Lung (tissue), 12 donors: ENCODE data around the gene CCDC6. TPM values are rescaled to one million over a fixed set of nuclear protein-coding genes. Genes with fewer than 3 reads are reported as not detected.

Experiments used
- ATAC-seq: fragments of 200-7000 bp; cut with Tn5 transposase; one replicate; pipeline ENCODE4 v1.9.1; 2020; ENCODE audit warnings: moderate number of reproducible peaks; ENCODE audit not compliant: insufficient read depth, low FRiP score
- DNase-seq, 3 donors: peaks; one replicate each; pipeline ENCODE4 v3.0.0-alpha.2; 2013 to 2017
- H3K27ac ChIP-seq, 2 donors: one replicate each; pipeline ENCODE4 v1.5.1; 2013; ENCODE audit warnings: mild to moderate bottlenecking in 2 of 2, moderate library complexity in 2 of 2, control low read depth in 1 of 2, inconsistent platforms in 1 of 2, low read depth in 1 of 2, low read length in 1 of 2
- H3K27me3 ChIP-seq, 3 donors: one replicate each; pipeline ENCODE4 v1.5.1; 2013; ENCODE audit warnings: low read length in 2 of 3; ENCODE audit not compliant: control insufficient read depth in 3 of 3, insufficient read depth in 3 of 3
- H3K36me3 ChIP-seq, 4 donors: one replicate each; pipeline ENCODE4 v1.5.1; 2013; ENCODE audit warnings: low read length in 4 of 4, mild to moderate bottlenecking in 1 of 4, moderate library complexity in 1 of 4; ENCODE audit not compliant: control insufficient read depth in 4 of 4, insufficient read depth in 4 of 4
- H3K4me1 ChIP-seq, 5 donors: one replicate each; pipeline ENCODE4 v1.5.1; 2013; ENCODE audit warnings: low read length in 5 of 5, mild to moderate bottlenecking in 2 of 5, moderate library complexity in 1 of 5; ENCODE audit not compliant: control insufficient read depth in 5 of 5, insufficient read depth in 5 of 5
- H3K4me3 ChIP-seq: one replicate; pipeline ENCODE4 v1.5.1; 2013; ENCODE audit warnings: mild to moderate bottlenecking, control low read depth, moderate library complexity
- H3K9ac ChIP-seq, 2 donors: one replicate each; pipeline ENCODE4 v1.5.1; 2013; ENCODE audit warnings: low read length in 2 of 2, control low read depth in 1 of 2; ENCODE audit not compliant: insufficient read depth in 1 of 2
- H3K9me3 ChIP-seq, 4 donors: one replicate each; pipeline ENCODE4 v1.5.1; 2013; ENCODE audit warnings: low read length in 3 of 4, mild to moderate bottlenecking in 1 of 4, moderate library complexity in 1 of 4; ENCODE audit not compliant: control insufficient read depth in 4 of 4, insufficient read depth in 3 of 4
- CTCF ChIP-seq: IDR thresholded peaks from 2 replicates; pipeline ENCODE4 v1.5.1; 2012; ENCODE audit warnings: mild to moderate bottlenecking; ENCODE audit errors: control extremely low read depth, extremely low read depth
- WGBS, 2 donors: extraction: QIAGEN DNeasy Blood & Tissue Kit; methylation state at CpG; one replicate each; pipeline ENCODE4 v1.1.7; 2013; 5-methylcytosine and 5-hydroxymethylcytosine counted together
- polyA plus RNA-seq, 2 donors: library from polyadenylated mRNA; stranded (reverse); fragments of 200-250 nt; gene quantifications; one replicate each; pipeline ENCODE4 v1.2.1, GENCODE V29; 2013
- total RNA-seq, 2 donors: library from RNA; depleted of rRNA in 1 of 2; stranded (reverse); fragments of >200 nt in 1 of 2; gene quantifications; one replicate each; pipeline ENCODE4 v1.2.1, GENCODE V29; 2014 to 2021
- donor health status: control.
- donor health status: control.
- donor health status: Bipolar disorder and iron deficiency.
- donor health status: healthy.
- donor health status: DM: yes; HTN: yes; CAD: no.

Gene CCDC6
- total and polyA plus RNA-seq, 4 donors, result 13.2 to 77.2 (median 28.1) TPM

GRCh38 chr10:59864141-59864962, 42.0 kb downstream of the CCDC6 start:
- no peaks in the 10 kb centered on the region for H3K27me3 ChIP-seq
- no peak overlapping the region for H3K9ac ChIP-seq
- H3K9me3 ChIP-seq, result peaks cover 0 to 3% (median 0%) of the 10 kb centered on the region in 4 donors
- DNase-seq, result no peak
- H3K27ac ChIP-seq, result peak overlapping the region in 1 of 2 donors; percentile 25
- H3K36me3 ChIP-seq, result peaks cover 0 to 2% (median 0%) of the 10 kb centered on the region in 4 donors
- peak; percentile 9 for ATAC-seq
- peaks cover 0 to 17% (median 4%) of the 10 kb centered on the region in 5 donors for H3K4me1 ChIP-seq
- no peak overlapping the region for H3K4me3 ChIP-seq
- no peak for TF ChIP-seq CTCF
- 54 to 67% methylated on average over 5 of the region's 5 CpGs for WGBS, 2 donors

GRCh38 chr10:59859570-59859969, 46.8 kb downstream of the CCDC6 start:
- ATAC-seq (no peak), DNase-seq (no peak)
- no peak overlapping the region for H3K4me3 ChIP-seq
- WGBS, 2 donors, result 92 to 98% methylated on average over 6 of the region's 6 CpGs
- H3K4me1 ChIP-seq, result peaks cover 0 to 10% (median 7%) of the 10 kb centered on the region in 5 donors
- H3K9me3 ChIP-seq, result peaks cover 0 to 3% (median 0%) of the 10 kb centered on the region in 4 donors
- H3K36me3 ChIP-seq, result peaks cover 0 to 3% (median 1%) of the 10 kb centered on the region in 4 donors
- H3K27ac ChIP-seq, result no peak overlapping the region
- no peaks in the 10 kb centered on the region for H3K27me3 ChIP-seq
- no peak for TF ChIP-seq CTCF
- no peak overlapping the region for H3K9ac ChIP-seq

- no peak overlapping the region for H3K27ac ChIP-seq
- ATAC-seq (no peak), DNase-seq (no peak)
- TF ChIP-seq CTCF, result no peak
- H3K4me3 ChIP-seq, result no peak overlapping the region
- peaks cover 0 to 3% (median 0%) of the 10 kb centered on the region in 4 donors for H3K9me3 ChIP-seq
- H3K9ac ChIP-seq, result no peak overlapping the region
- H3K36me3 ChIP-seq, result peaks cover 0 to 3% (median 1%) of the 10 kb centered on the region in 4 donors
- no peaks in the 10 kb centered on the region for H3K27me3 ChIP-seq
- H3K4me1 ChIP-seq, result peaks cover 6 to 12% (median 7%) of the 10 kb centered on the region in 5 donors
- WGBS, 2 donors, result 95 to 97% methylated on average over 3 of the region's 3 CpGs
These were observed 48.4 kb downstream of the CCDC6 start for GRCh38 chr10:59857921-59858320.
